ENCODE data around the gene GPR153.

- no peak for TF ChIP-seq REST (IDR thresholded peaks at IDR 0.05)
- no peak for TF ChIP-seq MAX (IDR thresholded peaks at IDR 0.05)
- no peak for TF ChIP-seq CTCF (IDR thresholded peaks at IDR 0.05; ENCODE audit: low read depth, low read length, missing input control)
- TF ChIP-seq TAF1 (conservative IDR thresholded peaks at IDR 0.05), result no peak
- TF ChIP-seq ATF3 (IDR thresholded peaks at IDR 0.05), result no peak
- TF ChIP-seq YY1 (IDR thresholded peaks at IDR 0.05), result no peak
- TF ChIP-seq HNF4G (IDR thresholded peaks at IDR 0.05), result no peak
- no peak for TF ChIP-seq GABPA (IDR thresholded peaks at IDR 0.05 in 1 of 2, conservative IDR thresholded peaks at IDR 0.05 in 1 of 2)
- no peak for TF ChIP-seq SP1 (IDR thresholded peaks at IDR 0.05)
Measured at GRCh38 chr1:6275826-6276782, 15.2 kb upstream of the GPR153 start.

Data from liver (tissue), 3 donors.